ENCODE results near the gene STS.
"Not testable (repeated sequence)": the region's sequence is repeated elsewhere in the genome, so short reads cannot be mapped to it uniquely, and the experiment has no call there.

The STS gene

DNA sequence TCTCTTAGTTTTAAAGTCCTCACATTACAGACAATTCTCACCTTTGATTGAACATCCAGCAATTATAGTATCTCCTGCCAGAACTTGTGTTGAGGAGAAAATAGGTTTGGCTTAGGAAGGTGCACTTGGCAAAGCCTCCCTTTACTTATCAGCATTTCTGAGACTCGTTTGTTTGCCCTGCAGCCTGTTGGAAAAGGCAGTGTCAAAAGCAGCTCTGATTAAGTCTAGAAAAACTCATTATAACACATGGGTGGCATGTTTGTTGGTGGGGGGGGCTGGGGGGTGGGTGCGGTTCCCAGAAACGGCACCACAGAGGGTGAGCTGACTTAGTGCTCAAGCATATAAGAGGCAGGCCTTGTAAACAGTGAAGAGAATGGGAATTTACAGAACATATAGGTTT is 22.1 kb downstream of the STS start:
- ATAC-seq (ENCODE audit: insufficient read depth, low read depth), result no peak
- H2AFZ ChIP-seq (ENCODE audit: low read depth, low read length), result no peak overlapping the region
- no peaks in the 10 kb centered on the region for H3K9me3 ChIP-seq (ENCODE audit: insufficient read depth, low read length, severe bottlenecking)
- H4K20me1 ChIP-seq (ENCODE audit: insufficient read depth, low read length), result no peaks in the 10 kb centered on the region
- no peak overlapping the region for H3K9ac ChIP-seq (ENCODE audit: low read depth, low read length)
- H3K4me2 ChIP-seq (ENCODE audit: insufficient read depth, low read length), result no peak overlapping the region
- no peak overlapping the region for H3K27ac ChIP-seq (ENCODE audit: low read length)
- H3K4me3 ChIP-seq (ENCODE audit: low read depth in 1 of 2, low read length in 2 of 2), result no peak overlapping the region
- H3K27me3 ChIP-seq (ENCODE audit: insufficient read depth, low read length, poor library complexity), result no peaks in the 10 kb centered on the region
- peaks cover 10% of the 10 kb centered on the region for H3K4me1 ChIP-seq (ENCODE audit: insufficient read depth, low read length)
- TF ChIP-seq, protein P1, sequence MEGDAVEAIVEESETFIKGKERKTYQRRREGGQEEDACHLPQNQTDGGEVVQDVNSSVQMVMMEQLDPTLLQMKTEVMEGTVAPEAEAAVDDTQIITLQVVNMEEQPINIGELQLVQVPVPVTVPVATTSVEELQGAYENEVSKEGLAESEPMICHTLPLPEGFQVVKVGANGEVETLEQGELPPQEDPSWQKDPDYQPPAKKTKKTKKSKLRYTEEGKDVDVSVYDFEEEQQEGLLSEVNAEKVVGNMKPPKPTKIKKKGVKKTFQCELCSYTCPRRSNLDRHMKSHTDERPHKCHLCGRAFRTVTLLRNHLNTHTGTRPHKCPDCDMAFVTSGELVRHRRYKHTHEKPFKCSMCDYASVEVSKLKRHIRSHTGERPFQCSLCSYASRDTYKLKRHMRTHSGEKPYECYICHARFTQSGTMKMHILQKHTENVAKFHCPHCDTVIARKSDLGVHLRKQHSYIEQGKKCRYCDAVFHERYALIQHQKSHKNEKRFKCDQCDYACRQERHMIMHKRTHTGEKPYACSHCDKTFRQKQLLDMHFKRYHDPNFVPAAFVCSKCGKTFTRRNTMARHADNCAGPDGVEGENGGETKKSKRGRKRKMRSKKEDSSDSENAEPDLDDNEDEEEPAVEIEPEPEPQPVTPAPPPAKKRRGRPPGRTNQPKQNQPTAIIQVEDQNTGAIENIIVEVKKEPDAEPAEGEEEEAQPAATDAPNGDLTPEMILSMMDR (IDR thresholded peaks at IDR 0.05; ENCODE audit: borderline replicate concordance, extremely low read depth, low read length, poor library complexity, severe bottlenecking), result no peak
- TF ChIP-seq EZH2 (IDR thresholded peaks at IDR 0.05; ENCODE audit: borderline replicate concordance, low read depth, low read length, severe bottlenecking), result no peak
- 0 out of 2 replicates have a peak, but pooled peaks cover 2% of the 10 kb centered on the region for H3K79me2 ChIP-seq (ENCODE audit: insufficient read depth, low read length)
- no peak for DNase-seq
- H3K36me3 ChIP-seq (ENCODE audit: insufficient read depth, low read length), result peaks cover 9% of the 10 kb centered on the region

DNA sequence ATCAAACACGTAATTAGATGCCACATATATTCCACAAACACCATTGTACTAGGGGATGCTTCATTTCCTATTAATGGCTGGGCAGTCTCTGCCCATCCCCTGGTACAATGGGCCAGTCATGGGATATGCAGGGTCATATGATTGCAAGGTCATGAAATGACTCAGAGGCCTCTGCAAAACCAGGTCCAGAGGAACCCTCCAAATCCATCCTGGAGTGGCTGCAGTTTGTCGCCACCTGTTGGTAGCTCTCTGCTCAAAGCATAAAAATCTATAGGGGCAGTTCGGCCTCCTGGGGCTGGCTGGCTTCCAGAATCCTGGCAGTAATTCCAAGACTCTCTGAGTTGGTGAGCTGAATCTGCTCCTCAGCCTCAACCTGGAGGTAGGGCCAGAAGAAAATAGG is 23.4 kb downstream of the STS start:
- Histone ChIP-seq H3K27me3 (ENCODE audit: insufficient read depth, low read length, poor library complexity) (no peaks in the 10 kb centered on the region), H3K4me3 (ENCODE audit: low read depth in 1 of 2, low read length in 2 of 2) (no peak overlapping the region), H3K27ac (ENCODE audit: low read length) (no peak overlapping the region), H4K20me1 (ENCODE audit: insufficient read depth, low read length) (no peaks in the 10 kb centered on the region), H3K79me2 (ENCODE audit: insufficient read depth, low read length) (0 out of 2 replicates have a peak, but pooled peaks cover 2% of the 10 kb centered on the region), H3K4me1 (ENCODE audit: insufficient read depth, low read length) (peaks cover 10% of the 10 kb centered on the region), H3K9ac (ENCODE audit: low read depth, low read length) (no peak overlapping the region), H3K36me3 (ENCODE audit: insufficient read depth, low read length) (peaks cover 4% of the 10 kb centered on the region), H3K9me3 (ENCODE audit: insufficient read depth, low read length, severe bottlenecking) (no peaks in the 10 kb centered on the region), H2AFZ (ENCODE audit: low read depth, low read length) (no peak overlapping the region), H3K4me2 (ENCODE audit: insufficient read depth, low read length) (no peak overlapping the region)
- ATAC-seq (ENCODE audit: insufficient read depth, low read depth) (no peak), DNase-seq (peak; percentile 29)
- TF ChIP-seq EZH2 (IDR thresholded peaks at IDR 0.05; ENCODE audit: borderline replicate concordance, low read depth, low read length, severe bottlenecking), result no peak
- TF ChIP-seq, protein P1 (IDR thresholded peaks at IDR 0.05; ENCODE audit: borderline replicate concordance, extremely low read depth, low read length, poor library complexity, severe bottlenecking), result peak; percentile 53

DNA sequence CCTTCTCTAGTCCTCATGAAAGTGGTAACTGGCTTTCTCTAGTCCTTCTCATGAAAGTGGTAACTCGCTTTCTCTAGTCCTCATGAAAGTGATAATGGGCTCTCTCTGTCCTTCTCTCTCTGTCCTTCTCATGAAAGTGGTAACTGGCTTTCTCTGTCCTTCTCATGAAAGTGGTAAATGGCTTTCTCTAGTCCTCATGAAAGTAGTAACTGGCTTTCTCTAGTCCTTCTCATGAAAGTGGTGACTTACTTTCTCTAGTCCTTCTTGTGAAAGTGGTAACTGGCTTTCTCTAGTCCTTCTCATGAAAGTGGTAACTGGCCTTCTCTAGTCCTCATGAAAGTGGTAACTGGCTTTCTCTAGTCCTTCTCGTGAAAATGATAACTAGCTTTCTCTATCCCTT is 31.3 kb downstream of the STS start:
- H3K27ac ChIP-seq (ENCODE audit: low read length); H2AFZ ChIP-seq (ENCODE audit: low read depth, low read length); H3K4me1 ChIP-seq (ENCODE audit: insufficient read depth, low read length); H3K9ac ChIP-seq (ENCODE audit: low read depth, low read length); H4K20me1 ChIP-seq (ENCODE audit: insufficient read depth, low read length); ATAC-seq (ENCODE audit: insufficient read depth, low read depth); H3K27me3 ChIP-seq (ENCODE audit: insufficient read depth, low read length, poor library complexity); H3K36me3 ChIP-seq (ENCODE audit: insufficient read depth, low read length); DNase-seq; H3K4me3 ChIP-seq (ENCODE audit: low read depth in 1 of 2, low read length in 2 of 2); H3K79me2 ChIP-seq (ENCODE audit: insufficient read depth, low read length); H3K4me2 ChIP-seq (ENCODE audit: insufficient read depth, low read length); H3K9me3 ChIP-seq (ENCODE audit: insufficient read depth, low read length, severe bottlenecking): not testable (repeated sequence)

DNA sequence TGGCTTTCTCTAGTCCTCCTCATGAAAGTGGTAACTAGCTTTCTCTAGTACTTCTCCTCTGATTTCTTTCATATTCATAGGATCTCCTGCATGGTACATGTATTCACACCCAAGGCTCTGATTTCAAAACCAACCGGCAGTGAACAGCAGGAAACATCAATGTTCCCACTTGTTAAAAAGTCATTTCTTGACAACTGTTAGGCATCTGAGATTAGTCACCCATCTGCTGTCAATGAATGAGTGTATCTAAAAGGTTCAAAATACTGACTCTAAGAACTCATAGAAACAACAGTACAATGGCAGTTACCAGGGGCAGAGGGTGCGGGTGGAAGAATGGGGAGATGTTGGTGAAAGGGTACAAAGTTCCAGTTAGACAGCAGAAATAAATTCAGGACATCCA is 31.9 kb downstream of the STS start:
- Histone ChIP-seq H3K27ac (ENCODE audit: low read length) (no peak overlapping the region), H3K4me2 (ENCODE audit: insufficient read depth, low read length) (no peak overlapping the region), H3K4me3 (ENCODE audit: low read depth in 1 of 2, low read length in 2 of 2) (no peak overlapping the region), H3K4me1 (ENCODE audit: insufficient read depth, low read length) (no peaks in the 10 kb centered on the region), H3K79me2 (ENCODE audit: insufficient read depth, low read length) (no peaks in the 10 kb centered on the region), H4K20me1 (ENCODE audit: insufficient read depth, low read length) (no peaks in the 10 kb centered on the region), H3K9me3 (ENCODE audit: insufficient read depth, low read length, severe bottlenecking) (no peaks in the 10 kb centered on the region), H3K27me3 (ENCODE audit: insufficient read depth, low read length, poor library complexity) (no peaks in the 10 kb centered on the region), H2AFZ (ENCODE audit: low read depth, low read length) (no peak overlapping the region), H3K9ac (ENCODE audit: low read depth, low read length) (no peak overlapping the region), H3K36me3 (ENCODE audit: insufficient read depth, low read length) (no peaks in the 10 kb centered on the region; the same call in 1 of the 2 replicates)
- ATAC-seq (ENCODE audit: insufficient read depth, low read depth) (no peak), DNase-seq (no peak)
- no peak for TF ChIP-seq EZH2 (IDR thresholded peaks at IDR 0.05; ENCODE audit: borderline replicate concordance, low read depth, low read length, severe bottlenecking)
- TF ChIP-seq, protein P1 (IDR thresholded peaks at IDR 0.05; ENCODE audit: borderline replicate concordance, extremely low read depth, low read length, poor library complexity, severe bottlenecking), result no peak

Data from DND-41 (cell line).